Hematopoietic multipotent progenitor cell treated with erythropoietin and hydrocortisone succinate and interleukin-3 and kit ligand, for 4 days (in vitro differentiated cells): ENCODE data around the gene AJAP1.
"Not testable (repeated sequence)": the region's sequence is repeated elsewhere in the genome, so short reads cannot be mapped to it uniquely, and the experiment has no call there.

Experiments
- DNase-seq: peaks from one replicate; pipeline ENCODE4 v3.0.0-alpha.2; 2015

Gene AJAP1

GRCh38 chr1:4658643-4659628, 4.5 kb downstream of the AJAP1 start:
- DNase-seq = no peak

- peak; percentile 68 for DNase-seq
Observed at GRCh38 chr1:4660917-4661594, 6.6 kb downstream of the AJAP1 start.

- DNase-seq = no peak
Observed at GRCh38 chr1:4661595-4661917, 7.1 kb downstream of the AJAP1 start.

DNA sequence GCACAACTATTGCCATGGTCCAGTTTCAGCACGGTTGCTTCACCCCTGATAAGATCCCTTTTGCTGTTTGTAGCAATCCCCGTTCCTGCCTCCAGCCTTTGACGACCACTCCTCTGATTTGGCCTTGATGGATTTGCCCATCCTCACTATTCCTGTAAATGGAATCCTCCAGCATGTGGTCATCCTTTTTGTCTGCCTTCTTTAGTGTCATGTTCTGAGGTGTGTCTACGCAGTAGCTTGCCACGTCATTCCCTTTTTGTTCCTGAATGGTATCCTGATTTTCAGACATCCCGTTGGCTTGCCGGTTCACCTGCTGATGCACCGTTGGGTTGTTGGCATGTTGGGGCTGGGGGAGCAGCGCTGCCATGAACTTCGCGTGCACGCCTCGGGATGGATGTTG, 7.8 kb downstream of the AJAP1 start:
- DNase-seq = no peak

GRCh38 chr1:4662723-4663122, 8.3 kb downstream of the AJAP1 start:
- DNase-seq = no peak

DNA sequence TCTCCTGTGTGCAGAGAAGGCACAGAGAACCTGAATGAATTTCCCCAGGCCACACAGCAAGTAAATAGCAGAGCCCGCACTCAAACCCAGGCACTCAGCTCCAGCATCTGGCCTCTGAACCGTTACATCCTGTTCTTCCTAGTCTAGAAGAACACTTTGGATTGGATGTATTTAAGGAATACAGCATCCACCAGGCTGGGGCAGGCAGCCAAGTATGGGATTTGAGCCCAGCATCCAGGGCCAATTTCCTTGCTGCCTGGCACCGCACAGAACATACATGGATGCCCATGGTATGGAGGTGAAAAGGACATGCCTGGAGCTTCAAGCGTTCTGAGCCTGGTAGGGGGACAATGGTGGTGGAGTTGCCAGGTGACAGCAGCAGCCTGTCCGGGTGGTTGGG, 9.7 kb downstream of the AJAP1 start:
- DNase-seq = no peak

GRCh38 chr1:4664606-4665005, 10.2 kb downstream of the AJAP1 start:
- DNase-seq = no peak

- no peak for DNase-seq
Observed at GRCh38 chr1:4665456-4665855, 11.0 kb downstream of the AJAP1 start.

- DNase-seq = not testable (repeated sequence)
Observed at GRCh38 chr1:4666683-4667082, 12.3 kb downstream of the AJAP1 start.

- DNase-seq = no peak
Observed at GRCh38 chr1:4668743-4669700, 14.6 kb downstream of the AJAP1 start.

DNA sequence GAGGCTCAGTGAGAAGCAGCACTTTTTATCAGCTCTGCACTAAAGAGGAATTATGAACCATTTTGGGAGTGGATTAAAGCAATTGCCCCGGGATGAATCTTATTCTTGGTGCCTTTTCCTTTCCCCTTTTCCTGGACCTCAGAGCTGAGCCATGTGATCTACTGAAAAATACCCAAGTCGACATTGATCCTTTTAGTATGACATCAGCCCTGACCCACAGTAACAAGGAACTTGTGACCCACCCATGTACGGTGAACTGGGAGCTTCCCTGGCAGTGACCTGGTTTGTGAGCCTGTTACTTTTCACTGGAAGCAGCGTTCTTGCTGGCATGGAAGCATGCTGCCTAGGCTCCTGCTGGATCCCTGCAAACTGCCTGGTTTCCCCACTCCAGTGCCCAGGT, 15.9 kb downstream of the AJAP1 start:
- DNase-seq = no peak

DNA sequence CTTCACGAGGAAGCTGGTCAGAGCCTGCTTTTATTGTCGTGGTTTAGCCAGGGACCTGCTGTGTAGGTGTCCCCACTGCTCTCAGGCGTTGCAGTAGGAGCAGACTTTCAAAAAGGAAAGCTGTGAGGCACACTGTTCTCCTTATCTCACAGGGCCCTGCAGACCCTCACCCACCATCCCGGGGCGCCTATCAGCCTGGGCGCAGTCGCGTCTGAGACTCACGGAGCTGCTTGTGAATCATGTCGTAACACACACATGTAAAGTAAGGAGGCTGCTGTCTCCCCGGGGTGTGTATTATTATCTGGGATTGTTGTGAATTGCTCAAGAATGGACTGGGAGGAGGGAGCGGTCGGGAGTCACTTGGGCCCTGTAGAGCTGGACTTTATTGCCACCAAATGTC, 17.4 kb downstream of the AJAP1 start:
- no peak for DNase-seq

DNA sequence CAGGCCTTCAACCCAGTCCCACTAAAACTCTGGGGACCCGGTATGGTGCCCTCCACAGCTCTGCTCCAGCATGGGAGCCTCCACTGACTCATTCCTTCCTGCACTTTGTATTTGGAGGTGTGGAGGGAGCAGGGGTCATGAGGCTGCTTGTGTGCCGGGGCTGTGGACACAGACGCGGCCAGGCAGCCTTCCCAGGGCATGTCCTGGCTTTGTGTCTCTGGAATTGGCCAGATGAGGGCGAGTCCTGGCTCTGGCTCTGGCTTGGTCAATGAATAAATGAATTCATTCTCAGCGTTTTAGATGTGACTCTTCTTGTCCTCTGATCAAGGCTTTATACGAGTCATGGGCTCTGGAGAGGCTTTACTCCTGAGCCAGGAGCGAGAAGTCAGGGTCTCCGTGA, 19.1 kb downstream of the AJAP1 start:
- no peak for DNase-seq

GRCh38 chr1:4674117-4674516, 19.7 kb downstream of the AJAP1 start:
- no peak for DNase-seq

DNA sequence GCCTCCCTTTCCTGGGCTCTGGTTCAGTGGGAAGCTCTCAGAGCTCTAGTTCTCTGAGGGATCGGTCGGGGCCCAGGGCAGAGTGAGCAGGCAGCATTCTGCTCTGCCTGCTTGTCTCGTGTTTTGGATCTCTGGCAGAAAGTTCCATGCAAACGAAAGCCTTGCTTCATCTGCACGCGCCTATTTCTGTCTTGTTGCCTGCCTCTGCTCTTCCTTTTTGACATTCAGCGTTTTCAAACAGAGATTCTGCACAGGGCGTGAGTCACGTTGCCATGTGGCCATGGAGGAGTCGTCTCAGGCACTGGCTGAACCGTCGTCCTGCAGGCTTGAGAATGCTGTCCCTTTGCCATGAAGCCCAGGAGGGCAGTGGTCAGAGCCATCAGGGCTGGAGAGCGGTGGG, 20.3 kb downstream of the AJAP1 start:
- no peak for DNase-seq

- DNase-seq = no peak
Observed at GRCh38 chr1:4675454-4676186, 21.2 kb downstream of the AJAP1 start.

- DNase-seq = no peak
Observed at GRCh38 chr1:4676253-4676652, 21.8 kb downstream of the AJAP1 start.

- no peak for DNase-seq
Observed at GRCh38 chr1:4677608-4678007, 23.2 kb downstream of the AJAP1 start.

DNA sequence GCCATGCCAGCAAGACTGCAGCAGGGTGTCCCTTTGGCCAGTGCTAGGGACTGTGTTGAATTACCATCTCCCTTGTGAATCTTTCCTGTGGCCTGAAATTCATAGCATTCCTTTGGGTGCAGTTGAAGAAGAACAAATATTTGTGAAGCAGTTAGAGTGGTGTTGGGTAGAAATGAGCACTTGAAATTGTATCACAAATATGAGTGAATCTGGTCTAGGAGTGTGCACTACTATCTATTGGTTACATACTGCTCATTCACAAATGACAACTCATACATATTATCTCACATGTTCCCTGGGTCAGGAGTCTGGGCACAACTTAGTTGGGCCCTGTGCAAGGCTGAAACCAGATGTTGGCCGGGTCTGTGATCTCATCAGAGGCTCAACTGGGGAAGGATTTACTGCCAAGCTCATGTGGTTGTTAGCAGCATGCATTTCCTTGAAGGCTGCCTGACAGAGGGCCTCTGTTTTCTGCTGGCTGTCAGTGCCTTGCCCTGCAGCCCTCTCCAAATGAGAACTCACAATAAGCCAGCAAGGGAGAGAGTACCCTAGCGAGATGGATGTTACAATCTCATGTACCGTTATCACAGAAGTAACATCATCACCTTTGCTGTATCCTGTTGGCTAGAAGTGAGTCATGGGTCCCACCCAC, 23.8 kb downstream of the AJAP1 start:
- no peak for DNase-seq

DNA sequence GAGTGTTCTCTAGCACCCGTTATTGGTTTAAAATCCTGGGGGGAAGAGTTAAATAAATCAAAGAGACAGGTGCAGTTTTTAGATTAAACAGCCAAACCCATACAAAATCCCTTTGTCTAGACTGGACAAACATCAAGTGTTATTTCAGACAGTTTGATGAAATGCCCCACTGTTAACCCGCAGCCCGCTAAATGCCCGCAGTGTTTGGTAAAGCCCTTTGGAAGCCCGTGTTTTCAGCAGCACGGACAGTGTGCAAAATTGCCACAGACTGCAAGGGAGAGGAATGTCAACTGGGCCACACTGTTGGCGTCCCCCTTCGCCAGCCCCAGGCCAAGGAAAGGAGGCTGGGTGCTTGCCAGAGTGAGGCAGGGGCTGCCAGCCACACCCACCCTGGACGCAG, 26.6 kb downstream of the AJAP1 start:
- no peak for DNase-seq

- no peak for DNase-seq
Observed at GRCh38 chr1:4682607-4683220, 28.3 kb downstream of the AJAP1 start.

- DNase-seq = no peak
Observed at GRCh38 chr1:4684136-4684535, 29.7 kb downstream of the AJAP1 start.
